Measurements from ENCODE around the gene ATP6V0D1.

DNA sequence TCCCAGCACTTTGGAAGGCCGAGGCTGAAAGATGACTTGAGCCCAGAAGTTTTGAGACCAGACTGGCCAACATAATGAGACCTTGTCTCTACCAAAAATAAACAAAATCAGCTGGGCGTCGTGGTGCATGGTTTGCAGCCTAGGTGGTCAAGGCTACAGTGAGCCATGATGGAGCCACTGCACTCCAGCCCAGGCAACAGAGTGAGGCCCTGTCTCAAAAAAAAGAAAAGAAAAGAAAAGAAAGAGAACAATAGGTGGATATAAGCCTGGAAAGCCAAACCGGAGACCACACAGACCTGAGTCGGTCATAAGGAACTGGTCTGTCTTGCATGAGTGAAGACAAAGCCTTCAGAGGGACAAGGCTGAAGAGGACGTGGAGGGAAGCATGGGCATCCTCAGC is 14.4 kb downstream of the ATP6V0D1 start:
- TF ChIP-seq POLR2A (IDR thresholded peaks at IDR 0.05; ENCODE audit: extremely low read depth, insufficient read length), result no peak
- TF ChIP-seq, protein P1, sequence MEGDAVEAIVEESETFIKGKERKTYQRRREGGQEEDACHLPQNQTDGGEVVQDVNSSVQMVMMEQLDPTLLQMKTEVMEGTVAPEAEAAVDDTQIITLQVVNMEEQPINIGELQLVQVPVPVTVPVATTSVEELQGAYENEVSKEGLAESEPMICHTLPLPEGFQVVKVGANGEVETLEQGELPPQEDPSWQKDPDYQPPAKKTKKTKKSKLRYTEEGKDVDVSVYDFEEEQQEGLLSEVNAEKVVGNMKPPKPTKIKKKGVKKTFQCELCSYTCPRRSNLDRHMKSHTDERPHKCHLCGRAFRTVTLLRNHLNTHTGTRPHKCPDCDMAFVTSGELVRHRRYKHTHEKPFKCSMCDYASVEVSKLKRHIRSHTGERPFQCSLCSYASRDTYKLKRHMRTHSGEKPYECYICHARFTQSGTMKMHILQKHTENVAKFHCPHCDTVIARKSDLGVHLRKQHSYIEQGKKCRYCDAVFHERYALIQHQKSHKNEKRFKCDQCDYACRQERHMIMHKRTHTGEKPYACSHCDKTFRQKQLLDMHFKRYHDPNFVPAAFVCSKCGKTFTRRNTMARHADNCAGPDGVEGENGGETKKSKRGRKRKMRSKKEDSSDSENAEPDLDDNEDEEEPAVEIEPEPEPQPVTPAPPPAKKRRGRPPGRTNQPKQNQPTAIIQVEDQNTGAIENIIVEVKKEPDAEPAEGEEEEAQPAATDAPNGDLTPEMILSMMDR (IDR thresholded peaks at IDR 0.05; ENCODE audit: low read depth, low read length), result no peak

All from NB4 (cell line).